Measurements from ENCODE around the gene RBMS3.

Gene RBMS3

GRCh38 chr3:29412110-29412509 lies 131.2 kb downstream of the RBMS3 start:
- H3K4me3 ChIP-seq (ENCODE audit: low read depth, low read length): no peak overlapping the region
- TF ChIP-seq CTCF (IDR thresholded peaks at IDR 0.05; ENCODE audit: borderline replicate concordance, insufficient read depth, low read depth, low read length): no peak

- no peak for TF ChIP-seq CTCF (IDR thresholded peaks at IDR 0.05; ENCODE audit: borderline replicate concordance, insufficient read depth, low read depth, low read length)
- H3K4me3 ChIP-seq (ENCODE audit: low read depth, low read length): no peak overlapping the region
These were observed 133.8 kb downstream of the RBMS3 start for GRCh38 chr3:29414468-29415224.

DNA sequence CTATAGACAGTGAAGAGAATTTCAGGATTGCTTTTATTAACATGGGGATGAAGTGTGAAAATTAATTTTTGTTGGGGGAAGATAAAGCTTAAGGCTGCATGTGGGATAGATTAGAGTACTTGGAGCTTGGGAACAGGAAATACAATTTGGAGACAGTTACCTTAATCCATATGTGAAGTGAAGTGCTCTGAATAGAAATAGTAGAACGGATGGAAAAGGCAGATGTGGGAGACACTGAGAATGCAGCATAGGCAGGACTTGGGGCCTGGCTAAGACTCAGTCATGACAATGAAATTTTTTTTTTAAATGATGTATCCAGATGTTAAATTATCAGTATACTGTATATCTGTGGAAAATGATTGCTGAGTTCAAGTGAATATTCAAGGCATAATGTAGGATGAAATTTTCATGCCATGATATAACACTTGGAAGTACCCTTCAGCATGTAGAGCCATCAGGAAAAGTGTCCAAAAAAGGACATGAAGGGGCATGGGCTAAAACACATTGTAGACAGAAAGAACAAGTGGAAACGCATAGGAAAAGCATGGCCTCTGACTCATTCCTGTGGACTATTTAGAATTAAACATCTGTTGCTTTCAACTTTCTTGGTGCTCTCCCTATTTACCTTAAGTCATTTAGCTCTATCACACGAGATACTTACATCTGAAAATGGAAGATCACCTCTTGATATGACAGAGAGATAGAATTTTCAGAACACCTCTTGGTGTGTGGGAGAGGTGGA lies 134.8 kb downstream of the RBMS3 start:
- TF ChIP-seq CTCF (IDR thresholded peaks at IDR 0.05; ENCODE audit: borderline replicate concordance, insufficient read depth, low read depth, low read length): no peak
- no peak overlapping the region for H3K4me3 ChIP-seq (ENCODE audit: low read depth, low read length)

GRCh38 chr3:29416514-29416913 lies 135.6 kb downstream of the RBMS3 start:
- no peak overlapping the region for H3K4me3 ChIP-seq (ENCODE audit: low read depth, low read length)
- no peak for TF ChIP-seq CTCF (IDR thresholded peaks at IDR 0.05; ENCODE audit: borderline replicate concordance, insufficient read depth, low read depth, low read length)

- TF ChIP-seq CTCF (IDR thresholded peaks at IDR 0.05; ENCODE audit: borderline replicate concordance, insufficient read depth, low read depth, low read length): no peak
- no peak overlapping the region for H3K4me3 ChIP-seq (ENCODE audit: low read depth, low read length)
These were observed 139.2 kb downstream of the RBMS3 start for GRCh38 chr3:29420106-29420505.

- TF ChIP-seq CTCF (IDR thresholded peaks at IDR 0.05; ENCODE audit: borderline replicate concordance, insufficient read depth, low read depth, low read length): no peak
These were observed 145.7 kb downstream of the RBMS3 start for GRCh38 chr3:29426302-29427226.

More at GRCh38 chr3:29426302-29427226, 145.7 kb downstream of the RBMS3 start:
- no peak overlapping the region for H3K4me3 ChIP-seq (ENCODE audit: low read depth, low read length)

Measured in GM12875 (cell line).